A549 treated with DMSO at 1 μM for 4 hours (cell line): Measurements from ENCODE around the gene CCDC90B. TPM values are rescaled to one million over a fixed set of nuclear protein-coding genes. Genes with fewer than 3 reads are reported as not detected.

ENCODE experiments used
- total RNA-seq: library from RNA; stranded (reverse); fragments of 200-300 nt; extraction: Qiagen RNA extraction; gene quantifications from 5 replicates; pipeline ENCODE4 v1.2.3, GENCODE V29; 2022; ENCODE audit warnings: low read depth

CCDC90B gene, protein sequence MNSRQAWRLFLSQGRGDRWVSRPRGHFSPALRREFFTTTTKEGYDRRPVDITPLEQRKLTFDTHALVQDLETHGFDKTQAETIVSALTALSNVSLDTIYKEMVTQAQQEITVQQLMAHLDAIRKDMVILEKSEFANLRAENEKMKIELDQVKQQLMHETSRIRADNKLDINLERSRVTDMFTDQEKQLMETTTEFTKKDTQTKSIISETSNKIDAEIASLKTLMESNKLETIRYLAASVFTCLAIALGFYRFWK
- total RNA-seq = 52.1 to 59.6 TPM (median 54.8 TPM) in 5 replicates

GRCh38 chr11:83285771-83286528, at the start of gene CCDC90B:
Gene CCDC90B, minus strand, starts transcription at chr11:83286367. Its CDS starts 395 bp downstream, at chr11:83285972.

Other genes with a start within 250 kb of the CCDC90B start
- gene RAB30, start 214.5 kb downstream of the CCDC90B start, total RNA-seq = 6.1 to 8.8 TPM (median 6.8 TPM) in 5 replicates
- gene PCF11, start 129.2 kb downstream of the CCDC90B start, total RNA-seq = 22.8 to 30.0 TPM (median 27.8 TPM) in 5 replicates
- 9.4 to 11.5 TPM (median 9.9 TPM) in 5 replicates for gene ANKRD42, start 92.7 kb downstream of the CCDC90B start, total RNA-seq